ES-I3 (cell line): ENCODE results near the gene TMED6.

Source experiments
- H3K36me3 ChIP-seq: 2 replicates; pipeline ENCODE4 v1.6.1; 2013; ENCODE audit warnings: mild to moderate bottlenecking, low read length, control low read depth, moderate library complexity; ENCODE audit not compliant: insufficient read depth
- H3K4me1 ChIP-seq: 2 replicates; pipeline ENCODE4 v1.6.1; 2013; ENCODE audit warnings: mild to moderate bottlenecking, control low read depth, low read length; ENCODE audit not compliant: insufficient read depth
- H3K9ac ChIP-seq: 2 replicates; pipeline ENCODE4 v1.6.1; 2013; ENCODE audit warnings: low read depth, mild to moderate bottlenecking, low read length, moderate library complexity
- H3K9me3 ChIP-seq: 2 replicates; pipeline ENCODE4 v1.6.1; 2013; ENCODE audit warnings: mild to moderate bottlenecking, low read length, moderate library complexity; ENCODE audit not compliant: control insufficient read depth, insufficient read depth

Gene TMED6

GRCh38 chr16:69324013-69324531 is 27.5 kb downstream of the TMED6 start:
- Histone ChIP-seq H3K9ac (no peak overlapping the region), H3K36me3 (peaks cover 42% of the 10 kb centered on the region), H3K4me1 (0 out of 2 replicates have a peak, but pooled peaks cover 6% of the 10 kb centered on the region), H3K9me3 (no peaks in the 10 kb centered on the region)

- no peak overlapping the region for H3K9ac ChIP-seq
- H3K9me3 ChIP-seq: no peaks in the 10 kb centered on the region
- H3K4me1 ChIP-seq: 0 out of 2 replicates have a peak, but pooled peaks cover 2% of the 10 kb centered on the region
- H3K36me3 ChIP-seq: peaks cover 40% of the 10 kb centered on the region
Measured at GRCh38 chr16:69323415-69323814, 28.2 kb downstream of the TMED6 start.

GRCh38 chr16:69322343-69322742 is 29.2 kb downstream of the TMED6 start:
- H3K9ac ChIP-seq: no peak overlapping the region
- no peaks in the 10 kb centered on the region for H3K9me3 ChIP-seq
- no peaks in the 10 kb centered on the region for H3K4me1 ChIP-seq
- H3K36me3 ChIP-seq: peaks cover 37% of the 10 kb centered on the region

GRCh38 chr16:69321080-69321479 is 30.5 kb downstream of the TMED6 start:
- Histone ChIP-seq H3K4me1 (no peaks in the 10 kb centered on the region), H3K36me3 (peaks cover 29% of the 10 kb centered on the region), H3K9ac (no peak overlapping the region), H3K9me3 (no peaks in the 10 kb centered on the region)

GRCh38 chr16:69320740-69321073 is 30.9 kb downstream of the TMED6 start:
- no peaks in the 10 kb centered on the region for H3K9me3 ChIP-seq
- peaks cover 27% of the 10 kb centered on the region for H3K36me3 ChIP-seq
- H3K9ac ChIP-seq: no peak overlapping the region

GRCh38 chr16:69319826-69320739 is 31.5 kb downstream of the TMED6 start:
- no peak overlapping the region for H3K9ac ChIP-seq

More at GRCh38 chr16:69320740-69321073, 30.9 kb downstream of the TMED6 start:
- H3K4me1 ChIP-seq: no peaks in the 10 kb centered on the region

GRCh38 chr16:69319381-69319780 is 32.2 kb downstream of the TMED6 start:
- H3K9me3 ChIP-seq: no peaks in the 10 kb centered on the region
- H3K9ac ChIP-seq: no peak overlapping the region
- no peaks in the 10 kb centered on the region for H3K4me1 ChIP-seq
- H3K36me3 ChIP-seq: peaks cover 27% of the 10 kb centered on the region

More at GRCh38 chr16:69319826-69320739, 31.5 kb downstream of the TMED6 start:
- Histone ChIP-seq H3K9me3 (no peaks in the 10 kb centered on the region), H3K36me3 (peaks cover 27% of the 10 kb centered on the region), H3K4me1 (no peaks in the 10 kb centered on the region)

- H3K36me3 ChIP-seq: peaks cover 27% of the 10 kb centered on the region
- no peaks in the 10 kb centered on the region for H3K9me3 ChIP-seq
- H3K9ac ChIP-seq: no peak overlapping the region
- no peaks in the 10 kb centered on the region for H3K4me1 ChIP-seq
Measured at GRCh38 chr16:69318911-69319289, 32.7 kb downstream of the TMED6 start.

- H3K9ac ChIP-seq: no peak overlapping the region
- H3K36me3 ChIP-seq: peaks cover 26% of the 10 kb centered on the region
- no peaks in the 10 kb centered on the region for H3K9me3 ChIP-seq
Measured at GRCh38 chr16:69318177-69318910, 33.2 kb downstream of the TMED6 start.

GRCh38 chr16:69316595-69317034 is 35.0 kb downstream of the TMED6 start:
- peaks cover 13% of the 10 kb centered on the region for H3K36me3 ChIP-seq
- H3K4me1 ChIP-seq: no peaks in the 10 kb centered on the region
- H3K9me3 ChIP-seq: no peaks in the 10 kb centered on the region
- no peak overlapping the region for H3K9ac ChIP-seq

More at GRCh38 chr16:69318177-69318910, 33.2 kb downstream of the TMED6 start:
- no peaks in the 10 kb centered on the region for H3K4me1 ChIP-seq

- no peak overlapping the region for H3K9ac ChIP-seq
Measured at GRCh38 chr16:69315486-69316311, 35.9 kb downstream of the TMED6 start.

GRCh38 chr16:69314534-69314933 is 37.1 kb downstream of the TMED6 start:
- no peaks in the 10 kb centered on the region for H3K4me1 ChIP-seq
- no peak overlapping the region; the same call in 1 of the 2 replicates for H3K9ac ChIP-seq
- H3K9me3 ChIP-seq: no peaks in the 10 kb centered on the region
- H3K36me3 ChIP-seq: no peaks in the 10 kb centered on the region; the same call in 1 of the 2 replicates

More at GRCh38 chr16:69315486-69316311, 35.9 kb downstream of the TMED6 start:
- Histone ChIP-seq H3K9me3 (no peaks in the 10 kb centered on the region), H3K4me1 (no peaks in the 10 kb centered on the region), H3K36me3 (peaks cover 6% of the 10 kb centered on the region; the same call in 1 of the 2 replicates)

- Histone ChIP-seq H3K9me3 (no peaks in the 10 kb centered on the region), H3K36me3 (no peaks in the 10 kb centered on the region; the same call in 1 of the 2 replicates), H3K9ac (no peak overlapping the region), H3K4me1 (no peaks in the 10 kb centered on the region)
Measured at GRCh38 chr16:69313469-69313868, 38.1 kb downstream of the TMED6 start.
